ENCODE results near the gene GPR39.

GRCh38 chr2:132595693-132596092, 179.1 kb downstream of the GPR39 start:
- TF ChIP-seq EP300 (IDR thresholded peaks at IDR 0.05) (no peak), CTCF (IDR thresholded peaks at IDR 0.05) (no peak)

Measured in tibial nerve (tissue), 4 donors.